GM12801 (cell line): Measurements from ENCODE around the gene RBM17.

Experiments used
- TF ChIP-seq, protein P1 (sequence below): IDR thresholded peaks from one replicate; pipeline ENCODE4 v1.5.1; 2011; ENCODE audit warnings: control low read depth; ENCODE audit not compliant: insufficient read length; ENCODE audit errors: extremely low read depth

RBM17 gene

DNA sequence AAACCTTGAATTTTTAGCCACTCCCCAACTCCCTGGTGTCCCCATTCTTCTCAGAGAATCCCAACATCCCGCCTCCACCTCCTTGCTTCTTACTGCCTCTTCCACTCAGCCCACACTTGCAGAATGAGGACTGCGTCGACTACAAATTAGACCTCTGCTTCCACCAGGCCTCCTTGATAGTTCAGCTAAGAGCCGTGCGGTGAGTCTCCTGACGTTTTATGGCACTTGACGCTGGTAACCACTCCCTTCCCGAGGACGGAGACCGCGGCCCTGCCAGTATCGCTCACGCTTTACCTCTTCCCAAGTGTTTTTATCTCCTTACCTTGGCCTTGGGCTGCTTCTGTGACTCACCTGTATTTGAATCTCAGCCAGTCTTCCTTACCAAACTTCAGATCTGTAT lies 31.1 kb downstream of the RBM17 start:
- TF ChIP-seq, protein P1, sequence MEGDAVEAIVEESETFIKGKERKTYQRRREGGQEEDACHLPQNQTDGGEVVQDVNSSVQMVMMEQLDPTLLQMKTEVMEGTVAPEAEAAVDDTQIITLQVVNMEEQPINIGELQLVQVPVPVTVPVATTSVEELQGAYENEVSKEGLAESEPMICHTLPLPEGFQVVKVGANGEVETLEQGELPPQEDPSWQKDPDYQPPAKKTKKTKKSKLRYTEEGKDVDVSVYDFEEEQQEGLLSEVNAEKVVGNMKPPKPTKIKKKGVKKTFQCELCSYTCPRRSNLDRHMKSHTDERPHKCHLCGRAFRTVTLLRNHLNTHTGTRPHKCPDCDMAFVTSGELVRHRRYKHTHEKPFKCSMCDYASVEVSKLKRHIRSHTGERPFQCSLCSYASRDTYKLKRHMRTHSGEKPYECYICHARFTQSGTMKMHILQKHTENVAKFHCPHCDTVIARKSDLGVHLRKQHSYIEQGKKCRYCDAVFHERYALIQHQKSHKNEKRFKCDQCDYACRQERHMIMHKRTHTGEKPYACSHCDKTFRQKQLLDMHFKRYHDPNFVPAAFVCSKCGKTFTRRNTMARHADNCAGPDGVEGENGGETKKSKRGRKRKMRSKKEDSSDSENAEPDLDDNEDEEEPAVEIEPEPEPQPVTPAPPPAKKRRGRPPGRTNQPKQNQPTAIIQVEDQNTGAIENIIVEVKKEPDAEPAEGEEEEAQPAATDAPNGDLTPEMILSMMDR, result no peak

DNA sequence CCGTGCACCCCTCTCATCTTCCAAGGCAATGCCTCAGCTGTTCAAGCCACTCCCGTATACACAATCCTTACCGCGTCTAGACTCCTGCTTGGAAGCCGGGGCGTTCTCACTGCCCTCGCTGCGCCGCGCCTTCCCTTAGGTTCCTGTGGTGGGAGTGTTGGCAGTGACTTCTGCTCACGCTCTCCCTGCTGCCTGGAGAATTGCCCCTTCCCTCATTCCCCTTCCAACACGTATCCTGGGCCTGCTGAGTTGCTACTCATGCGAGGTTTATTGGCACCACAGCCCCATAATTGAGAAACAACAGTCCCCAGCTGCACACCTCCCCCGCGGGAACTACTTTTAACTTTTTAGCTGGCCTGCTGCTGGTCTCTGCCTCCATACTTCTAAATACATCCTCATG lies 31.9 kb downstream of the RBM17 start:
- TF ChIP-seq, protein P1, result no peak

DNA sequence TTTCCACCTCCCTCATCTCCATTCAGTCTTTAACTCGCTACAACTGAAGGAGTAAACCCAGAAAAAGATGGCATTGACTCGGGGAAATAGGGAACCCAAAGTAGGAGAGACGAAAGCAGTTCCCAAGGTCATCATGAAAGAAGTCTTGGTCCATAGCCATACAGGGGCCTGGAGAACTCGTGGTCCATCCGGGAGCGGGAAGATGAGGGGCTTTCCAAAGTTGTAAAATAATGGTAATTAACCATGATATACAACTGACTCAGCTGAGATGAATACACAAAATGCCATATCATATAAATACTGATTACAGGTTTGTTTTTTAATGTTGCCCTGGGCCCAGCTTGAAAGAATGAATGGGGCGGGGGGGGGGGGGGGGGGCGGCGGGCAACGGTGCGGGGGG lies 32.3 kb downstream of the RBM17 start:
- TF ChIP-seq, protein P1, result no peak

DNA sequence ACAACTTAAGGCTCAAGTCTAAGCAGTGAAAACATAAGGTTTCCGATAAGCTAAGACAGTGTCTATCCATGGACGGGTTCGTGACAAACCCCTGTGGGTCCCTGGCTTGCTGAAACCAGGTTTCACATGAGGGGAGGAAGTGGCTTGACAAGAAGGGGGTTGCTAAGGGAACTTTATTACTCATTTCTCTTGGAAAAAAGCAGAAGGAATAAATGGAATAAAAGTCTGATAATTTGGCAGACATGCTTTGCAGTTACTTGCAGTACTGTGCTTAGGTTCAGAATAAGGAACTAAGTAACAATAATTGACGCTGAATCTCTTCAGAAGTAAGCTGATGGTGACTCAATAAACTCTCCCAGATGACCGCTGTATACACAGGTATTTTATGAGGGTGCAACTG lies 34.7 kb downstream of the RBM17 start:
- TF ChIP-seq, protein P1, result no peak

DNA sequence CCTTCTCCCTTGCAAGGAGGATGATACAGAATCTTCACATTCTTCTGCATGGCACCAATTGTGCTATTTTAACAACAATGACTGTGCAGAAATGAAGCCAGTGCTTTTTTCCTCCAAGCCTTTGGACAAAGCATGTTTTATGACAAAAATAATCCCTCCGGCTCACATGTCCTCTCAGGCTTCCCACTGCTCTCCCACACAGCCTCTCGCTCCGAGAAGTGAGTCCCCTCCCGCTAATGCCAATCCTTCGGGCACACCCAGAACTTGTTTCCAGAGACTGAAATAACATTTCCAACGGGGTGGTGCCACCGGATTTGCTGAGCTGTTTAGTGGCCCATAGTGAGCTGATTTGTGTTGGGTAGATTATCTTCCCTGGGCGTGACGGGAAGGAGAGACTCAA lies 35.8 kb downstream of the RBM17 start:
- TF ChIP-seq, protein P1, result no peak

DNA sequence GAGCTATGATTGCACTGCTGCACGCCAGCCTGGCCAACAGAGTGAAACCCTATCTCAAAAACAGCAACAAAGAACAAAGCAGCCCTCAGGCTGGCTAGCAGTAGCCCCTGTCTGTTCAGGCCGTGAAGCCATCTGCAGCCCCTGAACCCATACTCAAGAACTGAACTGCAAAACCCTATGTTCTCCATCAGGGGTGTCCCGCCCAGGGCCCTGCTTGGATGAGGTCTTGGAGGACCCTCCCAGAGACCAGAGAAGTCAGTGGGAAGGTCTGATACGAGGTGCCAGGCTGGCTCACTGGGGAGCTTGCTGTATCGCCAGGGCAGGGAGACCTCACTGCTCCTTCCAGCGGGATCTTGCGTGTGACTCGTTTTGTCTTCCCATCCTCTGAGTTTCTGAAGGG lies 39.3 kb downstream of the RBM17 start:
- TF ChIP-seq, protein P1, result no peak

DNA sequence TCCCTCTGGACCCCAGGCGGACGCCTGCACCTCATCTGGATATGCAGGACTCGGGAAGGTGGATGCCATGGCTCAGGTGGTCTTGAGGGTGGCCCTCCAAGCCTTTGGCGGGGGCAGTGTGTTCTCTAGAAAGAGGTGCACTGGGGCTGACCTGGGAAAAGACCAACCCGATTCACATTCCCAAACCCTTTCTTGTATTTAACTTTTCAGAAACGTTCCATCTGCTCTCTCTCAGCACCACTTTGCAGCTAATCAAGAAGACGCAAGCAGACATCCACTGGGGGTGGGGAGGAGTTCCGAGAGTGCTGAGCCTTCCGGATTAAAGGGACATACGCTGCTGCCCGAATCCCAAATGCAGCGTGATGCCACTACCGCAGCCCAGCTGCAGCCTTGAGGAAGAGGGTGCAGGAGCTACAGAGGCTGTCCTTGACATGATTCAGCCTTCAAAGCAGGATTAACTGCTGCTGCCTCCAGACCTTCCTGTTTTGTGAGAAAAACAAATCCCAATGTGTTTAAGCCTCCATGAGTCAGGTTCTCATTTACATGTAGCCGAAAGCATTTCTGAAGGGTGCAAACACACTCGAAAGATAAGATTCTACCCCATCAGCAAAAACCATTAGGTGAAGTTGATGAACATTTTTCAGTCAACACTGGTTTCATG lies 39.9 kb downstream of the RBM17 start:
- TF ChIP-seq, protein P1, result no peak
